Endothelial cell of umbilical vein (primary cell): ENCODE measurements around the gene PNMA6F. TPM values are rescaled to one million over a fixed set of nuclear protein-coding genes. Genes with fewer than 3 reads are reported as not detected.

Experiments used
- BruUV-seq: library from RNA; stranded (reverse); fragments of 400-500 nt; replicated peaks from 2 replicates; lab custom pipeline; 2021; lab: Mats Ljungman, UMichigan
- CTCF ChIA-PET: fragments of 300-600, 350-600 bp; sonication (Branson Sonifier 250); formaldehyde crosslinking; loops from one replicate; lab custom pipeline; 2021; ENCODE audit warnings: antibody characterized with exemption, inconsistent platforms; lab: Charles Lee
- POLR2A ChIA-PET: fragments of 300-600, 350-600 bp; sonication (Branson Sonifier 250); formaldehyde crosslinking; loops from one replicate; lab custom pipeline; 2021; ENCODE audit warnings: antibody characterized with exemption, inconsistent platforms; lab: Charles Lee
- DNase-seq: peaks from one replicate; pipeline ENCODE4 v3.0.0-alpha.2; 2011; ENCODE audit warnings: low read depth, low spot score
- FAIRE-seq: peaks from 2 replicates; lab custom pipeline; 2011; peaks lifted over from hg19 to GRCh38; lab: Jason Lieb, UNC
- H2AFZ ChIP-seq: 2 replicates; pipeline ENCODE4 v1.6.0; 2012; ENCODE audit warnings: low read depth, low read length, control low read depth, inconsistent platforms
- H3K27ac ChIP-seq: 2 replicates; pipeline ENCODE4 v1.5.1; 2011; ENCODE audit warnings: low read depth, mild to moderate bottlenecking, control low read depth, low read length, moderate library complexity; ENCODE audit not compliant: insufficient read depth
- H3K27me3 ChIP-seq, 2 experiments: 2 replicates each; pipeline versions ENCODE4 v1.6.0 to v1.6.1; 2011; ENCODE audit warnings: low read length in 2 of 2, mixed read lengths in 1 of 2; ENCODE audit not compliant: control insufficient read depth in 2 of 2, insufficient read depth in 2 of 2
- H3K36me3 ChIP-seq, 2 experiments: 2 replicates in 1 of 2; 3 replicates in 1 of 2; pipeline ENCODE4 v1.5.1; 2011; ENCODE audit warnings: low read length in 2 of 2, mild to moderate bottlenecking in 1 of 2, moderate library complexity in 1 of 2; ENCODE audit not compliant: control insufficient read depth in 2 of 2, insufficient read depth in 2 of 2; ENCODE audit errors: extremely low read depth in 1 of 2
- H3K4me1 ChIP-seq: 3 replicates; pipeline ENCODE4 v1.5.1; 2011; ENCODE audit warnings: mild to moderate bottlenecking, low read length; ENCODE audit not compliant: control insufficient read depth, insufficient read depth; ENCODE audit errors: extremely low read depth
- H3K4me2 ChIP-seq: 2 replicates; pipeline ENCODE4 v1.6.1; 2011; ENCODE audit warnings: low read length, control low read depth, mixed read lengths; ENCODE audit not compliant: insufficient read depth
- H3K4me3 ChIP-seq, 3 experiments: fragments of 200-600 bp in 1 of 3; sonication (generic), shearing (Covaris generic) in 1 of 3; replicated peaks in 1 of 3; 2 replicates each; pipeline ENCODE4 v1.5.1; 2011 to 2016; ENCODE audit warnings: control low read depth in 3 of 3, low read length in 3 of 3, mild to moderate bottlenecking in 2 of 3, inconsistent platforms in 1 of 3, low read depth in 1 of 3, moderate library complexity in 1 of 3; ENCODE audit not compliant: insufficient read depth in 1 of 3
- H3K79me2 ChIP-seq: 2 replicates; pipeline ENCODE4 v1.6.0; 2012; ENCODE audit warnings: low read length, inconsistent platforms; ENCODE audit not compliant: control insufficient read depth, insufficient read depth
- H3K9ac ChIP-seq: replicated peaks from 2 replicates; pipeline ENCODE3; 2011; ENCODE audit warnings: low read length, control low read depth; ENCODE audit not compliant: insufficient read depth; ENCODE audit errors: extremely low read depth
- H3K9me1 ChIP-seq: replicated peaks from 3 replicates; pipeline ENCODE4 v1.6.0; 2011; ENCODE audit warnings: mild to moderate bottlenecking, low read length; ENCODE audit not compliant: control insufficient read depth, insufficient read depth; ENCODE audit errors: extremely low read depth
- H3K9me3 ChIP-seq: replicated peaks from 2 replicates; pipeline ENCODE4 v1.5.1; 2012; ENCODE audit warnings: low read length, inconsistent platforms; ENCODE audit not compliant: control insufficient read depth, insufficient read depth
- H4K20me1 ChIP-seq: replicated peaks from 2 replicates; pipeline ENCODE3; 2011; ENCODE audit warnings: mild to moderate bottlenecking, low read length; ENCODE audit not compliant: control insufficient read depth, insufficient read depth; ENCODE audit errors: extremely low read depth
- EZH2 ChIP-seq: IDR thresholded peaks from 2 replicates; pipeline ENCODE4 v1.6.1; 2012; ENCODE audit warnings: borderline replicate concordance, low read depth, mild to moderate bottlenecking, moderate library complexity, low read length, inconsistent platforms; ENCODE audit not compliant: severe bottlenecking
- FOS ChIP-seq: IDR thresholded peaks from 2 replicates; pipeline ENCODE4 v1.6.1; 2011; ENCODE audit warnings: mild to moderate bottlenecking, low read length, moderate library complexity, borderline replicate concordance; ENCODE audit not compliant: insufficient read depth
- GATA2 ChIP-seq: IDR thresholded peaks from 2 replicates; pipeline ENCODE4 v1.7.0; 2011; ENCODE audit warnings: low read depth, mild to moderate bottlenecking, moderate library complexity, mixed read lengths, low read length; ENCODE audit not compliant: insufficient read length, insufficient read depth
- JUN ChIP-seq: IDR thresholded peaks from 2 replicates; pipeline ENCODE4 v1.6.1; 2011; ENCODE audit warnings: borderline replicate concordance, low read depth; ENCODE audit not compliant: insufficient read length, insufficient read depth
- MYC ChIP-seq: IDR thresholded peaks from one replicate; pipeline ENCODE4 v1.6.1; 2011; ENCODE audit warnings: mild to moderate bottlenecking, low read depth, low read length
- POLR2A ChIP-seq: IDR thresholded peaks from 2 replicates; pipeline ENCODE4 v1.6.1; 2012; ENCODE audit warnings: low read depth, mild to moderate bottlenecking, control low read depth, low read length
- POLR2AphosphoS5 ChIP-seq: IDR thresholded peaks from 2 replicates; pipeline ENCODE4 v1.6.1; 2012; ENCODE audit warnings: low read depth, mild to moderate bottlenecking, control low read depth, low read length, moderate library complexity; ENCODE audit not compliant: insufficient read depth
- dilution Hi-C: fragments of 300-500 bp; cut with MboI; formaldehyde crosslinking; loops from one replicate; pipeline ENCODE4 v1.15.0; 2019; ENCODE audit warnings: low sequenced_read_pairs; ENCODE audit not compliant: extremely low pct_ligation_motif_present
- intact Hi-C: fragments of 100-400 bp; cut with micrococcal nuclease; formaldehyde crosslinking; loops from one replicate; pipeline ENCODE4 v1.10.0; 2022
- polyA plus RNA-seq, 4 experiments: library from polyadenylated mRNA; depleted of rRNA in 3 of 4; stranded (reverse) in 3 of 4; unstranded in 1 of 4; fragments of >200 nt; gene quantifications; 2 replicates each; pipeline versions ENCODE4 v1.2.1 to v1.2.3, GENCODE V29; 2011 to 2012; ENCODE audit warnings: missing spikeins in 1 of 4
- total RNA-seq: library from RNA; stranded (reverse); gene quantifications from 2 replicates; pipeline ENCODE4 v1.2.3, GENCODE V29; 2021
- TF ChIP-seq, protein P1 (sequence below), 2 donors: IDR thresholded peaks; 1 replicate in 1 of 2; 2 replicates in 1 of 2; pipeline ENCODE4 v1.5.1; 2011; ENCODE audit warnings: low read length in 2 of 2, mild to moderate bottlenecking in 2 of 2, moderate library complexity in 2 of 2, control low read depth in 1 of 2, inconsistent platforms in 1 of 2, low read depth in 1 of 2; ENCODE audit not compliant: insufficient read depth in 1 of 2; ENCODE audit errors: extremely low read depth in 1 of 2
- TF ChIP-seq, protein P2 (sequence below): IDR thresholded peaks from 2 replicates; pipeline ENCODE4 v1.6.1; 2011; ENCODE audit not compliant: insufficient read depth, insufficient read length

The PNMA6F gene
- total and polyA plus RNA-seq, 2 donors (not counting 3 experiments of a cell fraction or from before 2014, with no cell fraction given) = not detected

DNA sequence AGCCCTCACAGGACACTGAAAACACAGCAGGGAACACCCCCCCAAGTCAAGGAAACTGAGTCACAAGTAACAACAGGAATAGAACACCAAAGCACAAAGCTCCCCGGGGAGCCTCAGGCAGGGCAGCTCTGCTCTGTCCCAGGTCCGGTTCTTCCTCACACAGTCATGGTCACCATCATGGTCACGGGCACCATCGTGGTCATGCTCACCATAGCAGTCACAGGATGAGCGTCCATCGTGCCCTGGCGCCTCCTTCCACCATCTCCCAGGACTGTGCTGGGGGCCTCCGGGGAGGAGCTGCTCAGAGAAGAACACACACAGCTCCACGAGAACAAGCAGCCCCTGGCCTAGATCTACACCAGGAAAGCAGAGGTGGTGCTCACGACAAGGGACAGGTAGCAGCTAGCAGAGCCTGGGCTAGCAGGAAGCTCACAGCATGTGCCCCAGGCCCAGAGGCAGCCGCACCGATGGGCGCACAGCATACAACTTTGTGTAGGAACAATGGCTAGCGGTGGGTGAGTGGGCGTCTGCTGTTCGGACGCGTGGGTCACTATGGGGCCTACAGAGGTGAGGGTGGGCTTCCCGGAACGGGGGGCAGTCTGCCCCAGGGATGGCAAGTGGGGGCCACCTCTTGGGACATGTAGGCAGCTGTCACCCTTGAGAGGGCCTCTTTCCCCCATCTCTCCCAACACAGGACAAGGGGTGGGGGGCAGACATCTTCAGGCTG lies 3.4 kb downstream of the PNMA6F start:
- Histone ChIP-seq H3K4me2 (no peak overlapping the region), H4K20me1 (no peaks in the 10 kb centered on the region), H3K9me1 (no peaks in the 10 kb centered on the region), H3K9ac (no peak overlapping the region), H3K36me3 (no peaks in the 10 kb centered on the region), H3K27ac (no peak overlapping the region), H3K4me3 (no peak overlapping the region), H3K9me3 (no peaks in the 10 kb centered on the region), H3K27me3 (peaks cover 5 to 9% of the 10 kb centered on the region in 2 experiments), H3K4me1 (no peaks in the 10 kb centered on the region), H2AFZ (no peak overlapping the region), H3K79me2 (no peaks in the 10 kb centered on the region)
- CTCF ChIA-PET = no interaction called here
- dilution Hi-C loops (no loop called here), intact Hi-C loops (no loop called here)
- TF ChIP-seq GATA2 (no peak), POLR2A (no peak), POLR2AphosphoS5 (no peak), EZH2 (no peak), MYC (no peak), FOS (no peak), JUN (no peak)
- TF ChIP-seq, protein P1, sequence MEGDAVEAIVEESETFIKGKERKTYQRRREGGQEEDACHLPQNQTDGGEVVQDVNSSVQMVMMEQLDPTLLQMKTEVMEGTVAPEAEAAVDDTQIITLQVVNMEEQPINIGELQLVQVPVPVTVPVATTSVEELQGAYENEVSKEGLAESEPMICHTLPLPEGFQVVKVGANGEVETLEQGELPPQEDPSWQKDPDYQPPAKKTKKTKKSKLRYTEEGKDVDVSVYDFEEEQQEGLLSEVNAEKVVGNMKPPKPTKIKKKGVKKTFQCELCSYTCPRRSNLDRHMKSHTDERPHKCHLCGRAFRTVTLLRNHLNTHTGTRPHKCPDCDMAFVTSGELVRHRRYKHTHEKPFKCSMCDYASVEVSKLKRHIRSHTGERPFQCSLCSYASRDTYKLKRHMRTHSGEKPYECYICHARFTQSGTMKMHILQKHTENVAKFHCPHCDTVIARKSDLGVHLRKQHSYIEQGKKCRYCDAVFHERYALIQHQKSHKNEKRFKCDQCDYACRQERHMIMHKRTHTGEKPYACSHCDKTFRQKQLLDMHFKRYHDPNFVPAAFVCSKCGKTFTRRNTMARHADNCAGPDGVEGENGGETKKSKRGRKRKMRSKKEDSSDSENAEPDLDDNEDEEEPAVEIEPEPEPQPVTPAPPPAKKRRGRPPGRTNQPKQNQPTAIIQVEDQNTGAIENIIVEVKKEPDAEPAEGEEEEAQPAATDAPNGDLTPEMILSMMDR (IDR thresholded peaks at IDR 0.05; ENCODE audit: extremely low read depth in 1 of 2, insufficient read depth in 1 of 2, low read depth in 1 of 2, low read length in 2 of 2) = no peak
- TF ChIP-seq, protein P2, sequence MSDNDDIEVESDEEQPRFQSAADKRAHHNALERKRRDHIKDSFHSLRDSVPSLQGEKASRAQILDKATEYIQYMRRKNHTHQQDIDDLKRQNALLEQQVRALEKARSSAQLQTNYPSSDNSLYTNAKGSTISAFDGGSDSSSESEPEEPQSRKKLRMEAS = no peak
- BruUV-seq = no TSS peak
- DNase-seq (no peak), FAIRE-seq (no peak)
- POLR2A ChIA-PET = no interaction called here
